AG09319 (cell line): ENCODE measurements around the gene ZBTB21.

ENCODE experiments used
- DNase-seq: peaks from one replicate; pipeline ENCODE4 v3.0.0-alpha.2; 2010; ENCODE audit warnings: low read depth; ENCODE audit errors: extremely low read depth
- TF ChIP-seq, protein P1 (sequence below): IDR thresholded peaks from 2 replicates; pipeline ENCODE4 v1.5.1; 2011; ENCODE audit warnings: low read depth, mild to moderate bottlenecking, inconsistent platforms, low read length, moderate library complexity

The ZBTB21 gene

DNA sequence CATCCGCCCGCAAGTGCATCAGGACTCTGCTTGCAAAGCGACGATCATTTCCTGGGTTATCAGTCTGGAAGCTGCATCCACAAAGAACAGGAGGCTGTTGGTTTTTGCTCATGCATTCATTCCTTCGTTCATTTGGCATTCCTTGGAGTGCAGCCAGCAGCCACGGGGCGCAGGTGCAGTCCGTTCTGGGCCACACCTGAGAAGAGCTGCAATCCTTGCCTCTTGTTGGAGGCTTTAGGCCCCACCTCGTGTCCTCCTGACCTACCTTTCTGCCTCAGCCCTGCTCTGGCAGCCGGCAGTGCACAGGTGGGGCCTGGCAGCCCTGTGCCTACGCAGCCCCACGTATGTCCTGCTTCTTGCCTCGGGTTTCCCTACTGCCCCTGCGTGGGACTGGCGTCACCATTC lies 36.7 kb downstream of the ZBTB21 start:
- TF ChIP-seq, protein P1, sequence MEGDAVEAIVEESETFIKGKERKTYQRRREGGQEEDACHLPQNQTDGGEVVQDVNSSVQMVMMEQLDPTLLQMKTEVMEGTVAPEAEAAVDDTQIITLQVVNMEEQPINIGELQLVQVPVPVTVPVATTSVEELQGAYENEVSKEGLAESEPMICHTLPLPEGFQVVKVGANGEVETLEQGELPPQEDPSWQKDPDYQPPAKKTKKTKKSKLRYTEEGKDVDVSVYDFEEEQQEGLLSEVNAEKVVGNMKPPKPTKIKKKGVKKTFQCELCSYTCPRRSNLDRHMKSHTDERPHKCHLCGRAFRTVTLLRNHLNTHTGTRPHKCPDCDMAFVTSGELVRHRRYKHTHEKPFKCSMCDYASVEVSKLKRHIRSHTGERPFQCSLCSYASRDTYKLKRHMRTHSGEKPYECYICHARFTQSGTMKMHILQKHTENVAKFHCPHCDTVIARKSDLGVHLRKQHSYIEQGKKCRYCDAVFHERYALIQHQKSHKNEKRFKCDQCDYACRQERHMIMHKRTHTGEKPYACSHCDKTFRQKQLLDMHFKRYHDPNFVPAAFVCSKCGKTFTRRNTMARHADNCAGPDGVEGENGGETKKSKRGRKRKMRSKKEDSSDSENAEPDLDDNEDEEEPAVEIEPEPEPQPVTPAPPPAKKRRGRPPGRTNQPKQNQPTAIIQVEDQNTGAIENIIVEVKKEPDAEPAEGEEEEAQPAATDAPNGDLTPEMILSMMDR, result no peak
- DNase-seq, result no peak

DNA sequence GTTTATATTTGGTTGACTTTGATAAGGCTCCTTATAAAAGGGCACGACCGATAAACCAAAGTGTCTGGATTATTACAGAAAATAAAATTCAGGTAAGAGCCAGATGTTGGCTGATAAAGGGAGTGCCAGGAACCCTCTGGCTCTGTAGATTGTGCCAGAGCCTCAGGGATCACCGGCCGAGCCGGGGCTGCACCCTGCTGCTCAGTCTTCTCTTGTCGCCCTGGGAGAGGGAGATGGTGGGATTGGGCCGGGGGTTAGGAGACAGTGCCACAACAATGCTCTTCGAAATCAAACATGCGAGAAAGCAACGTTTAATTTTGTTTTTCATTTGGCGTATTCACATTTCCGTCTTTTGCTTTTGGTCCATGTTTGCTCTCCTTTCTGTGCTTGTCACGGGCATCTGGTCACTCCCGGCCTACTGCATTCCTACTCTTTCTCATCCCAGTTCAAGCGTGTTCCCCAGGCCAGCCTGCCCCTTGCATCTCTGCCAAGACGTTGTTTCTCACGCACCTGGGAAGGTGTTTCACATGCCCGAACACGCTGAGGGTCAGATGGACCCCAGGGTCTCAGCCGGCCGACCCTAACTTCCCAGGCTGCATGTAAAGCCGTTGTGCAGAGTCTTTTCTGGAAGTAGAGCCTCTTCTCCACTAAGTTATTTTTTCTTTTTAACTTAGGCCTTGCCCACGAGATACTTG lies 37.5 kb downstream of the ZBTB21 start:
- DNase-seq, result no peak
- TF ChIP-seq, protein P1, result no peak

DNA sequence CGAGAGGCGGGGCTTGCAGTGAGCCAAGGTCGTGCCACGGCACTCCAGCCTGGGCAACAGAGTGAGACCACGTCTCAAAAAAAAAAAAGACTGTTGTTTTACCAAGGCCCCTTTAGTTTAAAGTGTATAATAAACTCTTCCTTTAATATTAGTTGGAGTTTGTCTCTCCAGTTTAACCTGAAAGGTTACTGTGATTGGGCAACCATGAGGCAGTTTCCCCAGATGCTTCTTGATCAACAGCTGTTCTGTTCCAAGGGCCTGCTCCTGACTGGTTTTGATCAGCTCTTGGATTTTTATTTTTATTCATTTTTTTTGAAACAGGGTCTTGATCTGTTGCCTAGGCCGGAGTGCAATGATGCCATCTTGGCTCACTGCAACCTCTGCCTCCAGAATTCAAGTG lies 38.3 kb downstream of the ZBTB21 start:
- TF ChIP-seq, protein P1, result no peak
- DNase-seq, result no peak

DNA sequence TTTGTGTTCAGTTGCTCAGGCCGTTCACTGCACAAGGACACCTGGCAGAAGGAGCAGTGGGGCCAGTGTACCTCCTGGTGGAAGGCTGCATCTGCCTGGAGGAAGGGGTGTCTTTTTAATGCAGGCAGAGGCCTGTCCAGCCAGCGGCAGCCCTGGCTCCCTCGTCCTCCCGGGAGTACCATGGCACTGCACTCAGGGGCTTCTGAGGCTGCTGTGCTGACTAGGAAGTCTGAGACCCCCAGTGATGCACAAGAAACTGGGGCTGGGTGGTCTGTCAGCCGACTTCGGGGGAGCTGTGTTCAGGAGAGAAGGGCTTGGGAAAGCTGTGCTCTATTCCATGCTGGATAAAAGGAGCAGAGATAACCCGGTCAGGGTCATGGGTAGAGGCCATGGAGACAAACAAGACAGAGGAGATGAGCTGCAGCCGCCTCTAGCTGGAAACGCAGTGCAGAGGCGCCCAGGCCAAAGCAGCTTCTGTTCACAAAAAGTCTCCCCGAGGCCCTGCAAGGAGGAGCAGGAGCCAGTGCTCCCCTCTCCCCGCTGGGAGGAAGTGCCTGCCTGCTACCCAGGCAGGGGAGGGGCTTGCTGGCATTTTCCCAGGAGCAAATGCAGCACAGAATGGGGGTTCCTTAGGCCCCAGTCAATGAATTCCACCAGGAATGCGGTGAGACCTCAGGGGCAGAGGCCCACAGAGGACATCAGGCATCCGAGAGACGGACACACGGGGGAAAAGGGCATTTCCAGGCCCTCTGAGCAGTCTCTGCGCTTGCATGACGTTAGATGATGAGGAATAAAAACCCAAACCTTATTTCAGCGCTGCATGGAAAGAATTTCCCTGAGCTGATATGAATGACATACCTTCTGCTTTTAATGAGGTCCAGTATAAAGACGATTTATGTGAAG lies 39.2 kb downstream of the ZBTB21 start:
- DNase-seq, result no peak
- TF ChIP-seq, protein P1, result no peak

DNA sequence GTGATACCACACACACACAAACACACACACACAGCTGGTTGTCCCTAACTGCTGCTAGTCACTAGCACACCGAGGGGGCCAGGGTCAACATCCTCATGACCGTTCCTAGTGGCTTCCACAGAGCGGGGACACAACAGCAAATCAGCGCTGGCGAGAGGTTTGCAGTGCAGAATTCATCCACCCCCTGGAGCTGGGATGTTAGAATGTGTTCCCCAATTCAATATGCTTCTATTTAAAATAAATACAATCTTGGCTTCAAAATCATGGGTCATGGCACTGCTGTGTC lies 40.1 kb downstream of the ZBTB21 start:
- no peak for DNase-seq
- TF ChIP-seq, protein P1, result no peak

DNA sequence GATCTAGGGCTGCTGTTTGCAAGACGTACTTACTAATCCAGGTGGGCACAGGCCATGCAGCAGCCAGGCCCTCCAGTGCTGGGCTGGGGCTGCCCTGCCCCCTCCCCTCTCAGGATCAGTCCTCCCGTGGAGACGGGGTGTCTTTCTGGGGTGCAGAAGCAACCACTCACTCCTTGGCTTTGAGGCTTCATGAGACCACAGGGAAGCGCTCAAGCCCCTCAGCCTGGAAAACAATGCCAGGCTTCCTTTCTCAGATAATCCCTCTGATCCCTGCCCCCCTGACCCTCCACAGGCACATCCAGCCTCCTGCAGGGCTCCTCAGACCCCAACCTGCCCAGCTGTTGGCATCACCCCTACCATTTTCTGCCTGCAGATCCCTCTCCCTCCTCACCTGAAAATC lies 42.5 kb downstream of the ZBTB21 start:
- TF ChIP-seq, protein P1, result no peak
- DNase-seq, result no peak
